GM23338 (cell line): ENCODE data around the gene MAPRE2. TPM values are rescaled to one million over a fixed set of nuclear protein-coding genes. Genes with fewer than 3 reads are reported as not detected.

Experiments used
- ATAC-seq: fragments of 200-7000 bp; cut with Tn5 transposase; 3 replicates; pipeline ENCODE4 v1.9.1; 2020
- DNase-seq: peaks from one replicate; pipeline ENCODE4 v3.0.0-alpha.2; 2015; ENCODE audit warnings: low spot score
- H2AFZ ChIP-seq: fragments of 200-600 bp; sonication (generic); 2 replicates; pipeline ENCODE4 v1.8.0; 2016; ENCODE audit warnings: antibody characterized with exemption, mild to moderate bottlenecking, moderate library complexity
- H3F3A ChIP-seq: fragments of 200-600 bp; sonication (generic); replicated peaks from 2 replicates; pipeline ENCODE4 v1.8.0; 2017; ENCODE audit warnings: antibody characterized with exemption, mixed run types, low read depth
- H3K27ac ChIP-seq: fragments of 200-600 bp; sonication (generic); 2 replicates; pipeline ENCODE4 v1.6.1; 2016; ENCODE audit warnings: low read depth
- H3K27me3 ChIP-seq: fragments of 200-600 bp; sonication (generic); 2 replicates; pipeline ENCODE4 v1.8.0; 2016; ENCODE audit warnings: mild to moderate bottlenecking, mixed run types, moderate library complexity; ENCODE audit not compliant: insufficient read depth
- H3K36me3 ChIP-seq: fragments of 200-600 bp; sonication (generic); 2 replicates; pipeline ENCODE4 v1.8.0; 2016; ENCODE audit warnings: mild to moderate bottlenecking; ENCODE audit not compliant: insufficient read depth
- H3K4me1 ChIP-seq: fragments of 200-600 bp; sonication (generic); 2 replicates; pipeline ENCODE4 v1.8.0; 2016; ENCODE audit warnings: mild to moderate bottlenecking, moderate library complexity; ENCODE audit not compliant: insufficient read depth
- H3K4me2 ChIP-seq: fragments of 200-600 bp; sonication (generic); 2 replicates; pipeline ENCODE4 v1.7.1; 2017; ENCODE audit warnings: mixed run types
- H3K4me3 ChIP-seq: fragments of 200-600 bp; sonication (generic); 2 replicates; pipeline ENCODE4 v1.6.1; 2016; ENCODE audit warnings: mixed run types
- H3K79me2 ChIP-seq: fragments of 200-600 bp; sonication (generic); replicated peaks from 2 replicates; pipeline ENCODE4 v1.8.0; 2017; ENCODE audit warnings: mild to moderate bottlenecking; ENCODE audit not compliant: insufficient read depth
- H3K9me2 ChIP-seq: fragments of 200-600 bp; sonication (generic); 2 replicates; pipeline ENCODE4 v1.8.0; 2017; ENCODE audit not compliant: insufficient read depth
- H4K20me1 ChIP-seq: fragments of 200-600 bp; sonication (generic); replicated peaks from 2 replicates; pipeline ENCODE4 v1.8.0; 2017; ENCODE audit warnings: mild to moderate bottlenecking; ENCODE audit not compliant: insufficient read depth
- H3K27ac Mint-ChIP-seq: 2 replicates; pipeline ENCODE4 v1.8.0; 2020; ENCODE audit warnings: inconsistent platforms, mild to moderate bottlenecking, moderate library complexity, mixed read lengths
- H3K27me3 Mint-ChIP-seq: 3 replicates; pipeline ENCODE4 v1.8.0; 2022; ENCODE audit warnings: low read depth, mild to moderate bottlenecking, moderate library complexity, mixed read lengths, inconsistent platforms; ENCODE audit not compliant: insufficient read depth, poor library complexity
- H3K36me3 Mint-ChIP-seq: 3 replicates; pipeline ENCODE4 v1.8.0; 2021; ENCODE audit warnings: low read depth, mild to moderate bottlenecking, inconsistent platforms, moderate library complexity, mixed read lengths
- H3K4me1 Mint-ChIP-seq: 3 replicates; pipeline ENCODE4 v1.8.0; 2020; ENCODE audit warnings: mild to moderate bottlenecking, inconsistent platforms, mixed read lengths
- H3K4me3 Mint-ChIP-seq: 3 replicates; pipeline ENCODE4 v1.8.0; 2021; ENCODE audit warnings: moderate library complexity, mild to moderate bottlenecking, inconsistent platforms, mixed read lengths
- H3K9me3 Mint-ChIP-seq: 3 replicates; pipeline ENCODE4 v1.8.0; 2020; ENCODE audit warnings: moderate library complexity, mild to moderate bottlenecking, inconsistent platforms, mixed read lengths
- CREB1 ChIP-seq: fragments of 250-450 bp; sonication (Bioruptor Pico); IDR thresholded peaks from 2 replicates; pipeline ENCODE4 v1.5.0; 2020; ENCODE audit warnings: low read depth, mild to moderate bottlenecking, moderate library complexity
- CTCF ChIP-seq, 2 experiments: fragments of 200-600 bp in 1 of 2; sonication (generic) in 1 of 2; conservative IDR thresholded peaks; 2 replicates each; pipeline versions ENCODE4 v1.5.1 to v1.6.1; 2016 to 2017; ENCODE audit warnings: antibody characterized with exemption in 2 of 2, low read depth in 2 of 2, mild to moderate bottlenecking in 2 of 2, moderate library complexity in 1 of 2
- POLR2AphosphoS5 ChIP-seq: IDR thresholded peaks from 2 replicates; pipeline ENCODE4 v1.6.1; 2016; ENCODE audit warnings: antibody characterized with exemption, low read depth
- REST ChIP-seq: IDR thresholded peaks from one replicate; pipeline ENCODE4 v1.6.1; 2018; ENCODE audit warnings: antibody characterized with exemption; ENCODE audit not compliant: unreplicated experiment
- ZNF114 ChIP-seq: fragments of 250-450 bp; sonication (Bioruptor Pico); IDR thresholded peaks from 2 replicates; pipeline ENCODE4 v1.5.0; 2020; ENCODE audit warnings: mild to moderate bottlenecking, moderate library complexity
- ZNF331 ChIP-seq: fragments of 250-450 bp; sonication (Bioruptor Pico); IDR thresholded peaks from 2 replicates; pipeline ENCODE4 v1.5.0; 2020; ENCODE audit warnings: low read depth, mild to moderate bottlenecking, moderate library complexity
- ZNF462 ChIP-seq: fragments of 250-450 bp; sonication (Bioruptor Pico); IDR thresholded peaks from 2 replicates; pipeline ENCODE4 v1.5.0; 2020; ENCODE audit warnings: mild to moderate bottlenecking, moderate library complexity
- polyA plus RNA-seq: library from polyadenylated mRNA; unstranded; fragments of >200 nt; fragmentation: Nextera tagmentation; extraction: Ambion mirVana; gene quantifications from 2 replicates; pipeline ENCODE4 v1.2.1, GENCODE V29; 2016
- total RNA-seq: library from RNA; depleted of rRNA; stranded (reverse); fragments of >200 nt; shearing (Covaris generic); gene quantifications from 2 replicates; pipeline ENCODE4 v1.2.3, GENCODE V29; 2014

MAPRE2 gene
- total and polyA plus RNA-seq, 2 experiments from 2014 or later = 17.8 to 40.4 TPM

GRCh38 chr18:35104391-35105051 lies 63.3 kb downstream of the MAPRE2 start:
- DNase-seq (no peak), ATAC-seq (no peak)
- no peaks in the 10 kb centered on the region for H3K4me1 ChIP-seq
- Mint-ChIP-seq H3K27me3 (no peaks in the 10 kb centered on the region), H3K4me1 (no peaks in the 10 kb centered on the region), H3K36me3 (0 out of 3 replicates have a peak, but pooled peaks cover 4% of the 10 kb centered on the region), H3K9me3 (no peaks in the 10 kb centered on the region), H3K27ac (no peak overlapping the region), H3K4me3 (no peak overlapping the region)
- H3K27me3 ChIP-seq = no peaks in the 10 kb centered on the region
- no peaks in the 10 kb centered on the region for H3F3A ChIP-seq
- H3K27ac ChIP-seq = no peak overlapping the region
- H3K9me2 ChIP-seq = no peaks in the 10 kb centered on the region
- no peak overlapping the region for H2AFZ ChIP-seq
- H3K4me2 ChIP-seq = no peak overlapping the region
- H3K36me3 ChIP-seq = no peaks in the 10 kb centered on the region
- no peak for TF ChIP-seq CREB1 (CRISPR knock-in tag)
- H3K79me2 ChIP-seq = no peaks in the 10 kb centered on the region; the same call in 1 of the 2 replicates
- H4K20me1 ChIP-seq = no peaks in the 10 kb centered on the region
- no peak overlapping the region for H3K4me3 ChIP-seq

- no peak for ATAC-seq
- no peak for TF ChIP-seq ZNF462
- no peak for TF ChIP-seq CREB1 (CRISPR knock-in tag)
- no peak for TF ChIP-seq POLR2AphosphoS5
- no peak for TF ChIP-seq ZNF331 (CRISPR knock-in tag)
- TF ChIP-seq CTCF (conservative IDR thresholded peaks at IDR 0.05; ENCODE audit: low read depth in 2 of 2) = no peak
- no peak for TF ChIP-seq ZNF114
- no peak for TF ChIP-seq REST
These were observed 65.0 kb downstream of the MAPRE2 start for GRCh38 chr18:35106013-35106844.

More at GRCh38 chr18:35106013-35106844, 65.0 kb downstream of the MAPRE2 start:
- no peak overlapping the region for H3K27ac ChIP-seq
- H3K4me1 ChIP-seq = no peaks in the 10 kb centered on the region
- no peak overlapping the region for H3K4me2 ChIP-seq
- no peaks in the 10 kb centered on the region for H3F3A ChIP-seq
- no peak for DNase-seq
- Mint-ChIP-seq H3K4me3 (no peak overlapping the region), H3K36me3 (0 out of 3 replicates have a peak, but pooled peaks cover 4% of the 10 kb centered on the region), H3K9me3 (no peaks in the 10 kb centered on the region), H3K27me3 (no peaks in the 10 kb centered on the region), H3K27ac (no peak overlapping the region), H3K4me1 (no peaks in the 10 kb centered on the region)
- no peaks in the 10 kb centered on the region for H3K27me3 ChIP-seq
- H3K79me2 ChIP-seq = no peaks in the 10 kb centered on the region; the same call in 1 of the 2 replicates
- no peaks in the 10 kb centered on the region for H4K20me1 ChIP-seq
- no peaks in the 10 kb centered on the region for H3K36me3 ChIP-seq
- H2AFZ ChIP-seq = no peak overlapping the region
- H3K4me3 ChIP-seq = no peak overlapping the region
- no peaks in the 10 kb centered on the region for H3K9me2 ChIP-seq
